HCT116 (cell line): ENCODE measurements around the gene PPP4R2.

Source experiments
- EZH2 ChIP-seq: fragments of 200-600 bp; sonication (generic); IDR thresholded peaks from 2 replicates; pipeline ENCODE4 v1.6.1; 2017; ENCODE audit warnings: antibody characterized with exemption, mixed run types
- SIN3A ChIP-seq: IDR thresholded peaks from 2 replicates; pipeline ENCODE4 v1.6.1; 2012; ENCODE audit warnings: low read depth
- TF ChIP-seq, protein P1 (sequence below), 3 experiments: fragments of 200-600 bp in 1 of 3; sonication (generic) in 1 of 3; IDR thresholded peaks in 2 of 3; conservative IDR thresholded peaks in 1 of 3; 2 replicates each; pipeline ENCODE4 v1.5.1; 2012 to 2017; ENCODE audit warnings: low read depth in 2 of 3, low read length in 2 of 3, antibody characterized with exemption in 1 of 3, borderline replicate concordance in 1 of 3, control low read depth in 1 of 3, mild to moderate bottlenecking in 1 of 3, mixed read lengths in 1 of 3, mixed run types in 1 of 3, moderate library complexity in 1 of 3; ENCODE audit not compliant: insufficient read depth in 1 of 3

DNA sequence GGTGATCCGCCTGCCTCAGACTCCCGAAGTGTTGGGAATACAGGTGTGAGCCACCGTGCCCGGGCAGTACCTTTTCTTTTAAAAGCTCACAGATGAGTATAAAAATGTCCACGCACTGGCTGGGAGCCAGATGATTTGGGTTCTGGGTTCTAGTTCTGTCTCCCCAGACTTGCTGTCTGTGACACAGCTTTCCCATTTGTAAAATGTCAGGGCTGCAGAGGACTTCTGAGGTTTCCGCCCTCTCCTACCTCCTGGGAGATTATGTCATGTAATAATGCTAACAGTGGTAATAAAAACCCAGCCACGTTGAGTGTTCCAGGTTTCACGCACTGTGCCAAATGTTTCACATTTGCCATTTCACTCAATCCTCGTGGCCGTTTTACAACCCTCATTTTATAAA is 1.3 kb upstream of the PPP4R2 start:
- TF ChIP-seq SIN3A (no peak), EZH2 (no peak)
- TF ChIP-seq, protein P1, sequence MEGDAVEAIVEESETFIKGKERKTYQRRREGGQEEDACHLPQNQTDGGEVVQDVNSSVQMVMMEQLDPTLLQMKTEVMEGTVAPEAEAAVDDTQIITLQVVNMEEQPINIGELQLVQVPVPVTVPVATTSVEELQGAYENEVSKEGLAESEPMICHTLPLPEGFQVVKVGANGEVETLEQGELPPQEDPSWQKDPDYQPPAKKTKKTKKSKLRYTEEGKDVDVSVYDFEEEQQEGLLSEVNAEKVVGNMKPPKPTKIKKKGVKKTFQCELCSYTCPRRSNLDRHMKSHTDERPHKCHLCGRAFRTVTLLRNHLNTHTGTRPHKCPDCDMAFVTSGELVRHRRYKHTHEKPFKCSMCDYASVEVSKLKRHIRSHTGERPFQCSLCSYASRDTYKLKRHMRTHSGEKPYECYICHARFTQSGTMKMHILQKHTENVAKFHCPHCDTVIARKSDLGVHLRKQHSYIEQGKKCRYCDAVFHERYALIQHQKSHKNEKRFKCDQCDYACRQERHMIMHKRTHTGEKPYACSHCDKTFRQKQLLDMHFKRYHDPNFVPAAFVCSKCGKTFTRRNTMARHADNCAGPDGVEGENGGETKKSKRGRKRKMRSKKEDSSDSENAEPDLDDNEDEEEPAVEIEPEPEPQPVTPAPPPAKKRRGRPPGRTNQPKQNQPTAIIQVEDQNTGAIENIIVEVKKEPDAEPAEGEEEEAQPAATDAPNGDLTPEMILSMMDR (IDR thresholded peaks at IDR 0.05 in 2 of 3, conservative IDR thresholded peaks at IDR 0.05 in 1 of 3; ENCODE audit: borderline replicate concordance in 1 of 3, insufficient read depth in 1 of 3, low read depth in 2 of 3, low read length in 2 of 3), result no peak
